Activated gamma-delta T cell treated with Interleukin-2 at 50 U/mL for 16 hours (primary cell): ENCODE results near the gene MX2.
"Not testable (repeated sequence)": the region's sequence is repeated elsewhere in the genome, so short reads cannot be mapped to it uniquely, and the experiment has no call there.

Experiments
- DNase-seq: peaks from one replicate; pipeline ENCODE4 v3.0.0-alpha.2; 2020

MX2 gene

GRCh38 chr21:41419921-41420862, 58.4 kb downstream of the MX2 start:
- peak; percentile 36 for DNase-seq

DNA sequence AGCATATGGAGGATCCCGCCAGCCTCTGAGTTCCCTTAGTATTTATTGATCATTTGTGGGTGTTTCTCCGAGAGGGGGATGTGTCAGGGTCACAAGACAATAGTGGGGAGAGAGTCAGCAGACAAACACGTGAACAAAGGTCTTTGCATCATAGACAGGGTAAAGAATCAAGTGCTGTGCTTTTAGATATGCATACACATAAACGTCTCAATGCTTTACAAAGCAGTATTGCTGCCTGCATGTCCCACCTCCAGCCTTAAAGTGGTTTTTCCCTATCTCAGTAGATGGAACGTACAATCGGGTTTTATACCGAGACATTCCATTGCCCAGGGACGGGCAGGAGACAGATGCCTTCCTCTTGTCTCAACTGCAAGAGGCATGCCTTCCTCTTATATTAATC, 59.2 kb downstream of the MX2 start:
- not testable (repeated sequence) for DNase-seq

- DNase-seq = no peak
Measured at GRCh38 chr21:41422546-41423304, 60.9 kb downstream of the MX2 start.

GRCh38 chr21:41423305-41423636, 61.4 kb downstream of the MX2 start:
- not testable (repeated sequence) for DNase-seq

DNA sequence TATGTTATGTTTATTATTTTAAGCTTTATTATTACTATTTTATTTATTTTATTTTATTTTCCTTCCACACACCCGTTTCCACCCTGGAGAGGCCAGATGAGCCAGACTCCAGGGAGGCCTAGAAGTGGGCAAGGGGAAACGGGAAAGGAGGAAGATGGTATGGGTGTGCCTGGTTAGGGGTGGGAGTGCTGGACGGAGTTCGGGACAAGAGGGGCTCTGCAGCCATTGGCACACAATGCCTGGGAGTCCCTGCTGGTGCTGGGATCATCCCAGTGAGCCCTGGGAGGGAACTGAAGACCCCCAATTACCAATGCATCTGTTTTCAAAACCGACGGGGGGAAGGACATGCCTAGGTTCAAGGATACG, 63.7 kb downstream of the MX2 start:
- DNase-seq = no peak

DNA sequence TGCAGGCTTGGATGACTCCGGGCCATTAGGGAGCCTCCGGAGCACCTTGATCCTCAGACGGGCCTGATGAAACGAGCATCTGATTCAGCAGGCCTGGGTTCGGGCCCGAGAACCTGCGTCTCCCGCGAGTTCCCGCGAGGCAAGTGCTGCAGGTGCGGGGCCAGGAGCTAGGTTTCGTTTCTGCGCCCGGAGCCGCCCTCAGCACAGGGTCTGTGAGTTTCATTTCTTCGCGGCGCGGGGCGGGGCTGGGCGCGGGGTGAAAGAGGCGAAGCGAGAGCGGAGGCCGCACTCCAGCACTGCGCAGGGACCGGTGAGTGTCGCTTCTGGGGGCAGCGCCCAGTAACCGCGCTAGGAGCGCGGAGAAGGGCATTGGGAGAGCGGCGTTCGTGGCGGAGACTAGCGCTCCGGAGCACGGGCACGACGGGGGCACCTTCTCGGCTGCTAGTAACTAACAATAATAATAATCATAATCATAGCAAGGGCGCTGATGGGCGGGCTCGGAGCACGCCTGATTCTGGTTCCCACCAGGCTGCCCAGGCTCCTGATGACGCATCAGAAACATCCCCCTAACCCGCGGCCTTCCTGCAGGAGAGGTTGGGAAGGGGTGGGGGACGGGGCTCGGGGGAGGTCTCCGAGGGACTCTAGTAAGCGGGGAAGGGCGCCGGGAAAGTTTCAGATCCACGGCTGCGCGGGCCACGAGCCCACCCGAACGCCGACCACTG, 64.3 kb downstream of the MX2 start, which contains the start of gene MX1:
Gene MX1 (plus strand): TSS at position 286 of the 722 bp plus-strand sequence. CDS start 5,832 bp downstream, outside the sequence.
- peak; percentile 86 for DNase-seq

- no peak for DNase-seq
Measured at GRCh38 chr21:41426676-41427404, 65.0 kb downstream of the MX2 start.

- DNase-seq = no peak
Measured at GRCh38 chr21:41427556-41427955, 65.7 kb downstream of the MX2 start.

- no peak for DNase-seq
Measured at GRCh38 chr21:41428311-41428710, 66.5 kb downstream of the MX2 start.

GRCh38 chr21:41428847-41429246, 67.0 kb downstream of the MX2 start:
- DNase-seq = no peak

DNA sequence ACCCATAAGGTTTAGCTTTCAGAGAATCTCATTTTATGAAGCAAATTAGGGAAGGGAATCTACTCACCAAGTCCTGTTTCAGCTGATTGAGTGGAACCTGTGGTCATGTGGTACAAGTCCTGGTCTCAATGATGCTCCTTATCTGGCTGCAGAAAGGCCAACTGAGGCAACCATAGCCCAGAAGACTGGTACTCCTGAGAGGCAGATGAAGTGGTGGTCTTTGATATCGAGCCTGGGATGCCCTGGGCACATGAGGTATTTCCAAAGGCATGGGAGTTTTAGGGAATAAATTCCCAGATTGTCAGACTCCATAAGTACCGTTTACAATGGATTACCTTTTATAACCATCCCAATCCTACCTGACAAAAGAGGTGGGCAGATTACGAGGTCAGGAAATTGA, 67.5 kb downstream of the MX2 start:
- no peak for DNase-seq

- no peak for DNase-seq
Measured at GRCh38 chr21:41429925-41430491, 68.2 kb downstream of the MX2 start.

GRCh38 chr21:41431788-41432548, 70.1 kb downstream of the MX2 start:
- no peak for DNase-seq

DNA sequence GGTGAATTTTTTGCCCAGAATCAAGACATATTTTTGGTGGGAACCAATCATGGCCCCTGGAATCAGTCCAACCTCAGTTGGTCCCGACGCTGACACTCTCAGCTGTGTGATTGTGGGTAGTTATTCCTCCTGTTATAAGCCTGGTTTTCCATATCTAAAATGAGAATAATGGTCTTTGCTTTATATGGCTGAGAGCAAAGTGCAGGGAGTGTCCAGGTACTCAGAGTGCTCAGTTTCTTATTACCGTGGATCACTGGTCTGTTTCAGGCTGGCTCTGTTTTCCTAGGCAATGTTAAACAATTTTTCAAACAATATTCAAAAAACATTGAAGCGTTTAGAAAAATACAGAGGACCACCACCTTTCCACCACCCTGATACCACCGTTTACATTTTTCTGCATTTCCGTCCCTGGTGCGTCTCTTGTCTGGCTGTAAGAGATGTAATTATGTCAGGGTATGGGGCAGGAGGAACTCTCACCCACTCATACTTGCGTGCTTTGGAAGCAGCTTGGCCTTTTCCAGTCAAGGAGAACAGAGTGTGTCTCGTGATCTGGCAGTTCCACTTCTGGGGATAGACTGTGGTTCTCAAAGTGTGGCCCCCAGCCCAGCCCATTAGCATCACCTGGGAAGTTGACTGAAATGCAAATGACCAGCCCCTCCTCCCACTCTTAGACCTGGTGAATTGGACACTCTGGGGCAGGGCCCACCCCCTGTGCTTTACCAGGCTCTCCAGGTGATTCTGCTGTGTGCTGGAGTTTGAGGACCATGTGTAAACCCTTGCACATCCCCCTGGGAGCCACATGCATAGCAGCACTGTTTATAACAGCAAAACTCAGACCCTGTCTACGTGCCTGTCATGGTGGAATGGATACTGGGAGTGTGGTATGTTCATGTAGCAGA, 71.0 kb downstream of the MX2 start:
- no peak for DNase-seq

DNA sequence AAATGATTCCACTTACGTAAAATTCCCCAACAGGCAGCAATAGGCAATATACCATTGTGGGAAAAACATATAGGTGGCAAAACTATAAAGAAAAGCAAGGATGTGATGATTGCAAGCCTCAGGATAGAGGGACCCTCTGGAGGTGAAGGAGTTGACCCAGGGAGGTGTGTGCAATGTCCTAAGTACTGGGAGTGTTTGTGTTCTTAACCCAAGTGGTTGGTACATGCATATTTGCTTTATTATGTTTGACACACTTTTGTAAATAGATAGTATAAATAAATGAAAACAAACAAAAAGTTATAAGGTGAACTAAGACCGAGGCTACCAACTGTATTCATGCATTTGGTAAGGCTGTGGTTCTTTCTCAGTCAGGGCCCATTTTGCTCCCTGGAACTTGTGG, 71.7 kb downstream of the MX2 start:
- no peak for DNase-seq

DNA sequence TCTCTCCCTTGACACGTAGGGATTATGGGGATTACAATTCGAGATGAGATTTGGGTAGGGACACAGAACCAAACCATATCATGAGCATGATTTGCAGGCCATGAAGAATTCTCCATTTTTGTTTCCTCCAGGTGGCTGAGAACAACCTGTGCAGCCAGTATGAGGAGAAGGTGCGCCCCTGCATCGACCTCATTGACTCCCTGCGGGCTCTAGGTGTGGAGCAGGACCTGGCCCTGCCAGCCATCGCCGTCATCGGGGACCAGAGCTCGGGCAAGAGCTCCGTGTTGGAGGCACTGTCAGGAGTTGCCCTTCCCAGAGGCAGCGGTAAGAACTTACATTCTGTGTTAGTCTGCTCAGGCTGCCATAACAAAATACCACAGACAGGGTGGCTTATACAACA, 73.9 kb downstream of the MX2 start:
- no peak for DNase-seq

GRCh38 chr21:41437729-41438128, 75.9 kb downstream of the MX2 start:
- DNase-seq = no peak

DNA sequence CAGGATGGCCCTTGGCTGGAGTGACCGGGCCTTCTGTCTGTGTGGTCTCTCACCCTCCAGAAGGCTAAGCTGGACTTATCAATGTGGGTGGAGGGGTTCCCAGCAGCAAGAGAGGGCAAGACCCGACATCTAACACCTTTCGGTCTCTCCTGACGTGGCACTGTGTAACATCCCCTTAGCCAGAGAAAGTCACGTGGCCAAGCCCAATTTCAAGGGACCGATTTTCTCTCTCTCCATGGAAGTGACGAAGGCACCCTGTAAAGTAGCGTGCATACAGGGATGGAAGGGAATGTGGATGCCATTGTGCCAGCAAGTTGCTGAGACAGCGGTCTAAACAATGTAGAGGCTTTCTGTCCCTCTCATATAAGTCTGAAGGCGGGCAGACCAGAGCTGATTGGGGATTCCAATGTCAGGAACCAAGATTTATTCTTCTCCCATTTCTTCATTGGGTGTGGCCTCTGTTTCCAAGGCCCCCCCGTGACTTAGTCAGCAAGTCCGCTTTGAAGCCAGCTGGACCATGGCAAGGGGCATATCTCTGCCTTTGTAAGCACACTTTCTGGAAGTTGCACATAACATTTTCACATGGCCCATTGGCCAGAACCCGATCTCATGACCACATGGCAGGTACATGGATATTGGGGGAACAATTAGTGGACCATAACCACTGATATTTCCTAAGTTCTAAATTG, 76.7 kb downstream of the MX2 start:
- DNase-seq = no peak

DNA sequence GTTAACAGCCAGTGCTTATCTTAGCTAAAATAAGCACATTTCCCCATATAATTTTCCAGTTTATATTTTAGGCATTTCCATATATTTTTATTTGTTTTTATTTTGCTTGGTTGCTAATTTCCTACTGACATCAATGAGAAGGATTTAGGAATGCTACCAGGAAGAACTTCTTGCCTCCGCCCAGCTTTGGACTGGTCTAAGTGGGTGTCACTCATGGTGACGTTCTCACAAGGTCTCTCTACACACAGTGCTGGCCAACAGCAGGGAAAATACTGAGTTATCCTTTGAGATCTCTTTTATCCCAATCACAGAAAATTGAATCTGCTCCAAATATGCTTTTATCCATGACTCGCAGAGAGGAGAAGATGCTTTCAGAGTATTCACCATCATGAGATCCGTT, 77.4 kb downstream of the MX2 start:
- DNase-seq = no peak

DNA sequence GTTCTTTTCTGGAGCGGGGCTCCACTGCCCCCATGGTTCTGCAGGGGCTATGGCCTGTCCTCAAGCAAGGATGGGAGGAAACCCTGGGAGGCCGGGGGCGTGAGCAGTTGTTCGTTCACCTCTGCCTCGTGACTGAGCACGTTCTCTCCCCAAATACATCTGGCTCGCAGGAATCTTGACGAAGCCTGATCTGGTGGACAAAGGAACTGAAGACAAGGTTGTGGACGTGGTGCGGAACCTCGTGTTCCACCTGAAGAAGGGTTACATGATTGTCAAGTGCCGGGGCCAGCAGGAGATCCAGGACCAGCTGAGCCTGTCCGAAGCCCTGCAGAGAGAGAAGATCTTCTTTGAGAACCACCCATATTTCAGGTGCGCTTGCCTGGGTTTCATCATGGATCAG, 79.7 kb downstream of the MX2 start:
- DNase-seq = no peak
